AG04449 (cell line): ENCODE data around the gene CCR8.

Experiments
- CTCF ChIA-PET: fragments of 350-600 bp; formaldehyde crosslinking; extraction: SDS; loops from one replicate; lab custom pipeline; 2021; ENCODE audit warnings: antibody characterized with exemption; lab: Yijun Ruan, JAX
- POLR2A ChIA-PET: fragments of 400-600, 350-600 bp; formaldehyde crosslinking; extraction: SDS; loops from one replicate; lab custom pipeline; 2020; ENCODE audit warnings: antibody characterized with exemption, inconsistent platforms; lab: Yijun Ruan, JAX
- DNase-seq: peaks from one replicate; pipeline ENCODE4 v3.0.0-alpha.2; 2010; ENCODE audit warnings: low read depth, low spot score
- H3K4me3 ChIP-seq: 2 replicates; pipeline ENCODE4 v1.5.1; 2011; ENCODE audit warnings: low read depth, mild to moderate bottlenecking, control low read depth, low read length
- TF ChIP-seq, protein P1 (sequence below): IDR thresholded peaks from one replicate; pipeline ENCODE4 v1.5.1; 2011; ENCODE audit warnings: mild to moderate bottlenecking, moderate library complexity, low read length, control low read depth, inconsistent platforms; ENCODE audit not compliant: insufficient read depth; ENCODE audit errors: missing control alignments

Gene CCR8

DNA sequence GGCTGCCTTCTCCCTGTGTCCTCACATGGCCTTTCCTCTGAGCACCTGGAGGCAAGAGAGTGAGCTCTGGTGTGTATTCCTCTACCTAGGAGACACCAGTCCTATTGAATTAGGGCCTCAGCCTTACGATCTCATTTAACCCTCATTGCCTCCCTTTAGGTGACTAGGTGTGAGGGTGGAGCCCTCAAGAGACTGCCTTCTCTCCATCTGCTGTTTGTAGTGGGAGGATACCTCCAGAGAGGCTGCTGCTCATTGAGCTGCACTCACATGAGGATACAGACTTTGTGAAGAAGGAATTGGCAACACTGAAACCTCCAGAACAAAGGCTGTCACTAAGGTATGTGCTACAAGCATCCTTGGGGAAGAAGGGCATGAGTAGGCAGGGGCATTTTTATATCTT, at the start of gene CCR8:
Gene CCR8 (plus strand): TSS at position 217 of the 400 bp plus-strand sequence. CDS start 2,623 bp downstream, outside the sequence.
- DNase-seq: no peak
- TF ChIP-seq, protein P1, sequence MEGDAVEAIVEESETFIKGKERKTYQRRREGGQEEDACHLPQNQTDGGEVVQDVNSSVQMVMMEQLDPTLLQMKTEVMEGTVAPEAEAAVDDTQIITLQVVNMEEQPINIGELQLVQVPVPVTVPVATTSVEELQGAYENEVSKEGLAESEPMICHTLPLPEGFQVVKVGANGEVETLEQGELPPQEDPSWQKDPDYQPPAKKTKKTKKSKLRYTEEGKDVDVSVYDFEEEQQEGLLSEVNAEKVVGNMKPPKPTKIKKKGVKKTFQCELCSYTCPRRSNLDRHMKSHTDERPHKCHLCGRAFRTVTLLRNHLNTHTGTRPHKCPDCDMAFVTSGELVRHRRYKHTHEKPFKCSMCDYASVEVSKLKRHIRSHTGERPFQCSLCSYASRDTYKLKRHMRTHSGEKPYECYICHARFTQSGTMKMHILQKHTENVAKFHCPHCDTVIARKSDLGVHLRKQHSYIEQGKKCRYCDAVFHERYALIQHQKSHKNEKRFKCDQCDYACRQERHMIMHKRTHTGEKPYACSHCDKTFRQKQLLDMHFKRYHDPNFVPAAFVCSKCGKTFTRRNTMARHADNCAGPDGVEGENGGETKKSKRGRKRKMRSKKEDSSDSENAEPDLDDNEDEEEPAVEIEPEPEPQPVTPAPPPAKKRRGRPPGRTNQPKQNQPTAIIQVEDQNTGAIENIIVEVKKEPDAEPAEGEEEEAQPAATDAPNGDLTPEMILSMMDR: no peak
- CTCF ChIA-PET: no interaction called here
- POLR2A ChIA-PET: no interaction called here
- no peak within 1 kb of the TSS for H3K4me3 ChIP-seq

DNA sequence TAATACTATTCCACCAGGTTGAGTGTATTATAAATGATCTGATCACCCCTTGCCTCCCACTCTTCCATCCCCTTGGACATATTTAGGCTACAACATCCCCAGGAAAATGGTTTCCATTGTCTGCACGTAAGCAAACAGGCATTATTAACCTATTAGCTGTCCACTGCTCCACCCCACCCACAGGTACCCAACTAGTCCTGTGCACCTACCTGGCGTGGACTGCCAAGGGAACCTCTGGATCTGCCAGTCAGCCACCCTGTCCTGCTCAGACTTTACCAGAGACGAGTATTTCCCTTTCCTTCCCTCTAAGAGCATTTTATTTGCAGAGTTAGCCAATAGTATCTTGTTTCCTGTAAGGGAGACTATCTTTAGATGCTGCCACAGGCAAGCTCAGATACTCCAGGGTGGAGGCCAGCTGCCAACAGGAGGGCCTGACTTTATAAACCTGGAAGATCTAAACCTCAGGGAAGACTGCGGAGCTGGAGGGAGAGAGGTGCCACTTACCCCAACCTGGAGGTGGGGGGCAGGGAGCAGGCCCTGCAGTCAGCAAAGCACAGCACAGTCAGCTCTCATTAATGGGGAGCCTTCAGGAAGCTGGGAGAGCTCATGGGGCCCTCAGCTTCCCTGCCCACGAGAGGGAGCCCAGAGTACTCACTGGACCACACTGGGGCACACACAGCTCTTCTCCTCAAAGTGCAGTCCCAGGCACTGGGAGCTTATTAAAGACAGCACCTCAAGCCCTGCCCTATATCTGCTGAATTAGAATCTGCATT, 49.6 kb upstream of the CCR8 start, which contains the start of gene CX3CR1:
Gene CX3CR1 (minus strand): TSS at position 292 of the 773 bp plus-strand sequence. CDS start 13,527 bp downstream, outside the sequence.
- ChIA-PET POLR2A (interaction anchor here (0.6 kb wide), 1 partner anchor 104 kb away, joined by 3 read pairs; no protein-coding TSS in a partner anchor), CTCF (interaction anchor here (1.0 to 8.4 kb wide), 7 partner anchors 8 to 215 kb away, joined by 3 to 77 read pairs (median 5); no protein-coding TSS in a partner anchor)
- H3K4me3 ChIP-seq: no peak within 1 kb of the TSS
- DNase-seq: no peak
- TF ChIP-seq, protein P1: no peak

DNA sequence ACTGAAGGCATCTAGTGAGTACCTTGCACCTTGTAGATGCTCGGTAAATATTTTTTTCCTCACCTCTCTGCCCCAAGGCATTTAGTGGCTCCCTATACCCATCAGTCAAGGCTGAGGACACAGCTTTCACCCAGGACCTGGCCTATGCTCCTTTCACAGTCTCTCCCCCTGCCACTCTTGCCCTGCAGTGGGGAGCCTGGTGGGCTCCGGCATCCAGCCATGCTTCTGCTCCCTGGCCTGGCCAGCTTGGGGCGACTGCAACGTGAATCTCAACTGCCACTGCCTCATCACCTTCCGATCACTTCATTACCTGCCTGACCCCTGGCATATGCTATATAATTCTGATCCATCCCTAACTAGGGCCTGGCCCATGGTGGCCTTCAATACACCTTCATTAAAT, 48.9 kb upstream of the CCR8 start:
- no peak for DNase-seq
- CTCF ChIA-PET: interaction anchor here (1.0 to 8.4 kb wide), 6 partner anchors 7 to 154 kb away, joined by 4 to 77 read pairs (median 24); no protein-coding TSS in a partner anchor
- TF ChIP-seq, protein P1: no peak
- POLR2A ChIA-PET: no interaction called here
- no peak overlapping the region for H3K4me3 ChIP-seq

- TF ChIP-seq, protein P1: no peak
- DNase-seq: no peak
- CTCF ChIA-PET: interaction anchor here (1.1 to 8.4 kb wide), 5 partner anchors 10 to 155 kb away, joined by 3 to 77 read pairs (median 5); no protein-coding TSS in a partner anchor
- H3K4me3 ChIP-seq: no peak overlapping the region
- POLR2A ChIA-PET: no interaction called here
Observed at GRCh38 chr3:39281533-39281932, 48.0 kb upstream of the CCR8 start.

DNA sequence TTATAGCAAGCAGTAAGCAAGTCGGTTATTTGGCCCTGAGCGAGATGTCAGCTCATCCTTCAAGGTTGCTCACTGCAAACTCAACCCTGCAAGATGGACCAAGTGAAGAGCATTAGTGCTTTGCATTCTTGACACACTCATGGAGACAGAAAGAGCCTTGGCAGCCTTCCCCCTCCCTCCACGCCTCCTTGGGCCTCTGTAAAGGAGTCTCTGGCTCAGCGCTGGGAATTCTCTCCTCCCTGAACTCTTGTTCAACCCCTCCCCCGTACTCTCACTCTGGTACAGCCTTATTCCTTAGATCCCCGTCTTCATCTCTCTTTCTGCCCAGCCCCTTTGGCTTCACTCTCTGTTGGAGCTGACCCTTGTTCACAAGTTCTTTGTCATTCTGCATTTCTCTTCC, 47.5 kb upstream of the CCR8 start:
- TF ChIP-seq, protein P1: no peak
- ChIA-PET POLR2A (no interaction called here), CTCF (interaction anchor here (1.0 to 8.4 kb wide), 9 partner anchors 9 to 155 kb away, joined by 3 to 77 read pairs (median 4); partner anchors contain the start of gene XIRP1)
- no peak for DNase-seq
- no peak overlapping the region for H3K4me3 ChIP-seq

DNA sequence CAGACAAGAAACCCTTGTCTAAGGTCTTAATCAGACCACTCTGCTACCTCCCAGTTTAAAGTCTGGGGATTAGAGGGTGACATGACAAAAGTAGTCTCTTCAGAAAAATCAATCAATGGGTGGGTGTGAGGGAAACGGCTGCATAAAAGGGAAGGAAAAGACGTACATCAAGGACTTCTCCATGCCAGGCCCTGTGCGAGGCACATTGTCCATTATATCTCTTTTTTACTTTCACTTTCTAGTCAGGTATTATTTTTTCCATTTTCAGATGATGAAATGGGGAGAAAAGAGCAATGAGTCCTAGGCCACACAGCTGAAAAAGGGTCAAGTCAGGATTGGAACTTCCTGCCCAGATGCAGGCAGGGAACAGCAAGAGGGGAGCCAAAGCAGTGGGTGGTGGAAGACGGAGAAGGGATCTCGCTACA, 45.0 kb upstream of the CCR8 start:
- ChIA-PET POLR2A (no interaction called here), CTCF (interaction anchor here (1.0 to 14.7 kb wide), 4 partner anchors 15 to 155 kb away, joined by 4 to 574 read pairs (median 274); partner anchors contain the start of gene XIRP1)
- DNase-seq: no peak
- no peak overlapping the region for H3K4me3 ChIP-seq
- TF ChIP-seq, protein P1: no peak
